BE2C (cell line): ENCODE results near the gene MYL4.
"Not testable (repeated sequence)": the region's sequence is repeated elsewhere in the genome, so short reads cannot be mapped to it uniquely, and the experiment has no call there.

Source experiments
- DNase-seq: peaks from one replicate; pipeline ENCODE4 v3.0.0-alpha.2; 2020
- H3K27me3 ChIP-seq: fragments of 250-450 bp; sonication (Bioruptor Pico); 2 replicates; pipeline ENCODE4 v1.5.1; 2020; ENCODE audit warnings: mild to moderate bottlenecking
- H3K36me3 ChIP-seq: fragments of 250-450 bp; sonication (Bioruptor Pico); 2 replicates; pipeline ENCODE4 v1.5.1; 2020; ENCODE audit warnings: mild to moderate bottlenecking
- H3K4me1 ChIP-seq: fragments of 250-450 bp; sonication (Bioruptor Pico); 2 replicates; pipeline ENCODE4 v1.5.1; 2020
- H3K4me3 ChIP-seq: 2 replicates; pipeline ENCODE4 v1.5.1; 2011; ENCODE audit warnings: low read depth, low read length
- H3K9me3 ChIP-seq: fragments of 250-450 bp; sonication (Bioruptor Pico); 2 replicates; pipeline ENCODE4 v1.5.1; 2020
- CTCF ChIP-seq: IDR thresholded peaks from 2 replicates; pipeline ENCODE4 v1.5.1; 2012; ENCODE audit warnings: mild to moderate bottlenecking, low read depth, low read length

MYL4 gene

GRCh38 chr17:47209499-47209898, 351 bp downstream of the MYL4 start:
- Histone ChIP-seq H3K9me3 (no peaks in the 10 kb centered on the region), H3K36me3 (no peaks in the 10 kb centered on the region), H3K4me1 (no peaks in the 10 kb centered on the region), H3K4me3 (no peak overlapping the region), H3K27me3 (no peaks in the 10 kb centered on the region)
- DNase-seq, result no peak
- TF ChIP-seq CTCF, result no peak

- Histone ChIP-seq H3K9me3 (no peaks in the 10 kb centered on the region), H3K4me3 (no peak overlapping the region), H3K27me3 (no peaks in the 10 kb centered on the region), H3K4me1 (peaks cover 2% of the 10 kb centered on the region; the same call in 1 of the 2 replicates), H3K36me3 (no peaks in the 10 kb centered on the region)
- no peak for TF ChIP-seq CTCF
- no peak for DNase-seq
These were observed 957 bp downstream of the MYL4 start for GRCh38 chr17:47210105-47210504.

GRCh38 chr17:47210779-47211178, 1.6 kb downstream of the MYL4 start:
- no peaks in the 10 kb centered on the region for H3K9me3 ChIP-seq
- no peaks in the 10 kb centered on the region for H3K36me3 ChIP-seq
- H3K27me3 ChIP-seq, result no peaks in the 10 kb centered on the region
- DNase-seq, result no peak
- no peak overlapping the region for H3K4me3 ChIP-seq
- H3K4me1 ChIP-seq, result peaks cover 6% of the 10 kb centered on the region; the same call in 1 of the 2 replicates
- no peak for TF ChIP-seq CTCF

- H3K27me3 ChIP-seq, result no peaks in the 10 kb centered on the region
These were observed 3.3 kb downstream of the MYL4 start for GRCh38 chr17:47212458-47212857.

GRCh38 chr17:47213540-47213939, 4.4 kb downstream of the MYL4 start:
- no peaks in the 10 kb centered on the region for H3K27me3 ChIP-seq
- H3K36me3 ChIP-seq, result no peaks in the 10 kb centered on the region
- H3K9me3 ChIP-seq, result no peaks in the 10 kb centered on the region
- peaks cover 6% of the 10 kb centered on the region; the same call in 1 of the 2 replicates for H3K4me1 ChIP-seq
- no peak for TF ChIP-seq CTCF
- no peak overlapping the region for H3K4me3 ChIP-seq
- DNase-seq, result no peak

More at GRCh38 chr17:47212458-47212857, 3.3 kb downstream of the MYL4 start:
- no peaks in the 10 kb centered on the region for H3K9me3 ChIP-seq
- no peak overlapping the region for H3K4me3 ChIP-seq
- no peak for DNase-seq
- H3K4me1 ChIP-seq, result peaks cover 6% of the 10 kb centered on the region; the same call in 1 of the 2 replicates
- TF ChIP-seq CTCF, result no peak
- H3K36me3 ChIP-seq, result no peaks in the 10 kb centered on the region

GRCh38 chr17:47214931-47215330, 5.8 kb downstream of the MYL4 start:
- TF ChIP-seq CTCF, result no peak
- DNase-seq, result no peak
- H3K4me3 ChIP-seq, result no peak overlapping the region
- H3K27me3 ChIP-seq, result no peaks in the 10 kb centered on the region
- H3K4me1 ChIP-seq, result peaks cover 12% of the 10 kb centered on the region
- no peaks in the 10 kb centered on the region for H3K9me3 ChIP-seq
- no peaks in the 10 kb centered on the region for H3K36me3 ChIP-seq

- H3K9me3 ChIP-seq, H3K27me3 ChIP-seq, DNase-seq, H3K36me3 ChIP-seq, H3K4me3 ChIP-seq: not testable (repeated sequence)
- H3K4me1 ChIP-seq, result peaks cover 12% of the 10 kb centered on the region
These were observed 7.7 kb downstream of the MYL4 start for GRCh38 chr17:47216821-47217220.

- H3K36me3 ChIP-seq, H3K27me3 ChIP-seq, H3K9me3 ChIP-seq, DNase-seq, H3K4me3 ChIP-seq: not testable (repeated sequence)
- H3K4me1 ChIP-seq, result peaks cover 12% of the 10 kb centered on the region
These were observed 8.1 kb downstream of the MYL4 start for GRCh38 chr17:47217279-47217678.
